IMR-90 (cell line): ENCODE data around the gene HMOX1. TPM values are rescaled to one million over a fixed set of nuclear protein-coding genes. Genes with fewer than 3 reads are reported as not detected.

ENCODE experiments used
- ATAC-seq: fragments of 200-7000 bp; cut with Tn5 transposase; 2 replicates; pipeline ENCODE4 v1.9.1; 2020; ENCODE audit warnings: low read depth, mild to moderate bottlenecking, moderate library complexity
- BruUV-seq: library from RNA; stranded (reverse); fragments of 400-500 nt; replicated peaks from 2 replicates; lab custom pipeline; 2021; lab: Mats Ljungman, UMichigan
- CTCF ChIA-PET: fragments of 300-600 bp; formaldehyde crosslinking; extraction: SDS; loops from one replicate; lab custom pipeline; 2021; ENCODE audit warnings: antibody characterized with exemption; lab: Yijun Ruan, JAX
- POLR2A ChIA-PET: fragments of 300-600 bp; sonication (Branson Sonifier 250); formaldehyde crosslinking; loops from one replicate; lab custom pipeline; 2022; ENCODE audit warnings: antibody characterized with exemption; ENCODE audit not compliant: unreplicated experiment; lab: Charles Lee
- DNase-seq: peaks from one replicate; pipeline ENCODE4 v3.0.0; 2013
- H2AFZ ChIP-seq: replicated peaks from 2 replicates; pipeline ENCODE3; 2013; ENCODE audit warnings: low read length, mild to moderate bottlenecking; ENCODE audit not compliant: poor library complexity
- H2AK5ac ChIP-seq: 2 replicates; pipeline ENCODE4 v1.6.1; 2013; ENCODE audit warnings: low read depth, low read length, inconsistent platforms
- H2AK9ac ChIP-seq: replicated peaks from 2 replicates; pipeline ENCODE3; 2013; ENCODE audit warnings: mild to moderate bottlenecking, low read depth, low read length, moderate library complexity; ENCODE audit not compliant: poor library complexity
- H2BK120ac ChIP-seq: 2 replicates; pipeline ENCODE4 v1.6.1; 2013; ENCODE audit warnings: low read depth, low read length, inconsistent platforms
- H2BK15ac ChIP-seq: 3 replicates; pipeline ENCODE4 v1.6.1; 2013; ENCODE audit warnings: low read depth, low read length, inconsistent platforms
- H2BK20ac ChIP-seq: 2 replicates; pipeline ENCODE4 v1.6.1; 2013; ENCODE audit warnings: low read depth, mild to moderate bottlenecking, inconsistent platforms, low read length, moderate library complexity
- H2BK5ac ChIP-seq: 2 replicates; pipeline ENCODE4 v1.6.1; 2013; ENCODE audit warnings: mild to moderate bottlenecking, low read depth, low read length, inconsistent platforms; ENCODE audit not compliant: poor library complexity, severe bottlenecking
- H3K14ac ChIP-seq: replicated peaks from 2 replicates; pipeline ENCODE4 v1.6.1; 2013; ENCODE audit warnings: low read depth, low read length, inconsistent platforms
- H3K18ac ChIP-seq: 2 replicates; pipeline ENCODE4 v1.6.1; 2013; ENCODE audit warnings: low read depth, low read length, control low read depth
- H3K23ac ChIP-seq: 2 replicates; pipeline ENCODE4 v1.6.1; 2013; ENCODE audit warnings: low read depth, low read length, inconsistent platforms
- H3K27ac ChIP-seq: 2 replicates; pipeline ENCODE4 v1.5.1; 2013; ENCODE audit warnings: mild to moderate bottlenecking, control low read depth, low read length; ENCODE audit not compliant: insufficient read depth
- H3K27me3 ChIP-seq: 2 replicates; pipeline ENCODE4 v1.6.1; 2013; ENCODE audit warnings: low read length; ENCODE audit not compliant: control insufficient read depth, insufficient read depth
- H3K36me3 ChIP-seq: 2 replicates; pipeline ENCODE4 v1.6.1; 2013; ENCODE audit warnings: low read length, mixed read lengths; ENCODE audit not compliant: control insufficient read depth, insufficient read depth
- H3K4ac ChIP-seq: 2 replicates; pipeline ENCODE4 v1.6.1; 2013; ENCODE audit warnings: low read depth, low read length, inconsistent platforms
- H3K4me1 ChIP-seq: 2 replicates; pipeline ENCODE4 v1.6.1; 2013; ENCODE audit warnings: low read length, mixed read lengths; ENCODE audit not compliant: control insufficient read depth, insufficient read depth
- H3K4me2 ChIP-seq: 2 replicates; pipeline ENCODE4 v1.6.1; 2013; ENCODE audit warnings: low read depth, mild to moderate bottlenecking, control low read depth, low read length, moderate library complexity
- H3K4me3 ChIP-seq: 2 replicates; pipeline ENCODE4 v1.5.1; 2013; ENCODE audit warnings: low read depth, mild to moderate bottlenecking, control low read depth, low read length, moderate library complexity; ENCODE audit not compliant: insufficient read depth
- H3K56ac ChIP-seq: 2 replicates; pipeline ENCODE4 v1.6.1; 2013; ENCODE audit warnings: low read length, inconsistent platforms; ENCODE audit not compliant: insufficient read depth; ENCODE audit errors: extremely low read depth
- H3K79me1 ChIP-seq, 2 experiments: 2 replicates each; pipeline ENCODE4 v1.6.1; 2013; ENCODE audit warnings: low read length in 2 of 2, inconsistent platforms in 1 of 2, low read depth in 1 of 2
- H3K9ac ChIP-seq: 2 replicates; pipeline ENCODE4 v1.6.1; 2013; ENCODE audit warnings: low read depth, low read length, control low read depth
- H3K9me1 ChIP-seq: 2 replicates; pipeline ENCODE4 v1.6.1; 2013; ENCODE audit warnings: low read length, inconsistent platforms; ENCODE audit not compliant: insufficient read depth
- H3K9me3 ChIP-seq: 2 replicates; pipeline ENCODE4 v1.6.1; 2013; ENCODE audit warnings: low read length; ENCODE audit not compliant: control insufficient read depth, insufficient read depth
- H4K20me1 ChIP-seq: 2 replicates; pipeline ENCODE4 v1.6.1; 2013; ENCODE audit warnings: low read length, inconsistent platforms; ENCODE audit not compliant: insufficient read depth
- H4K5ac ChIP-seq: 2 replicates; pipeline ENCODE4 v1.6.1; 2013; ENCODE audit warnings: mild to moderate bottlenecking, low read depth, low read length, control low read depth
- H4K8ac ChIP-seq, 2 experiments: 2 replicates each; pipeline ENCODE4 v1.6.1; 2013; ENCODE audit warnings: low read depth in 2 of 2, low read length in 2 of 2, control low read depth in 1 of 2, inconsistent platforms in 1 of 2
- H4K91ac ChIP-seq: 2 replicates; pipeline ENCODE4 v1.6.1; 2013; ENCODE audit warnings: low read depth, low read length, inconsistent platforms; ENCODE audit not compliant: insufficient read depth
- POLR2A ChIP-seq: IDR thresholded peaks from 2 replicates; pipeline ENCODE4 v1.6.1; 2012; ENCODE audit warnings: mild to moderate bottlenecking, low read depth, low read length
- WGBS, 2 experiments: methylation state at CpG; one replicate each; pipeline versions ENCODE4 v1.1.5 to v1.1.7; 2013; ENCODE audit warnings: missing lambda C conversion rate in 2 of 2; ENCODE audit not compliant: insufficient read length in 1 of 2; ENCODE audit errors: extremely low coverage in 2 of 2; 5-methylcytosine and 5-hydroxymethylcytosine counted together
- dilution Hi-C: fragments of 300-500 bp; cut with HindIII; formaldehyde crosslinking; loops from one replicate; pipeline ENCODE4 v1.14.3; 2018; ENCODE audit warnings: low sequenced_read_pairs; ENCODE audit not compliant: unreplicated experiment
- in situ Hi-C: fragments of 300-500 bp; cut with MboI; formaldehyde crosslinking; loops from 3 replicates; pipeline ENCODE4 v1.14.3; 2019; ENCODE audit warnings: low sequenced_read_pairs, inconsistent platforms, mixed read lengths
- intact Hi-C: fragments of 100-400 bp; cut with micrococcal nuclease; formaldehyde crosslinking; loops from 2 replicates; pipeline ENCODE4 v1.10.0; 2022
- polyA plus RNA-seq, 3 experiments: library from polyadenylated mRNA; depleted of rRNA; stranded (reverse); fragments of >200 nt; gene quantifications; 2 replicates each; pipeline ENCODE4 v1.2.3, GENCODE V29; 2012; ENCODE audit warnings: low replicate concordance in 1 of 3
- total RNA-seq: library from RNA; depleted of rRNA; stranded (reverse); fragments of >200 nt; gene quantifications from 2 replicates; pipeline ENCODE4 v1.2.3, GENCODE V29; 2012

The HMOX1 gene
- total and polyA plus RNA-seq, 2 of the 4 experiments (the other 2 are of a cell fraction), result 23.1 to 50.5 TPM

DNA sequence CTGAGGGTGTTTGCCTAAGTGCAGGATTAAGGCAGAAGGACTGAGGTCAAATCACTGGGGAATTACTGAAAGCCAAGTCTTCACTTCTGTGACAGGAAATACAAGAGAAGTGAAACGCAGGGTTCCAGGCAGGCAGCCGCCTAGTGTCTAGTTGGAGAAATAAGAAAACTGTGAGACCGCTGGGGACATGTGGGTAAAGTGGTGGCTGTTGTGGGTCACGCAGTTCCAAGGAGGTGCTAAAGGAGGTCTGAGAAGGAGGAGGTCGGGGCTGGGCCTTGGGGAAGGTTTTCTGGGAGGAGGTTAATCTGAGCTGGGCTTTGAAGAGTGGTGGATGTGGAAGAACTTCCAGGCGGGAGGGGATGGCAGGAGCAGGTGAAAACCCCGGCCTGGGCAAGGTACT, 30.2 kb downstream of the HMOX1 start:
- dilution Hi-C loops, result no loop called here
- CTCF ChIA-PET, result interaction anchor here (1.6 kb wide), 1 partner anchor 20 kb away, joined by 3 read pairs; no protein-coding TSS in a partner anchor

More for the DNA sequence above, 30.2 kb downstream of the HMOX1 start:
- Histone ChIP-seq H3K27ac (no peak overlapping the region), H2BK120ac (no peak overlapping the region), H3K9ac (no peak overlapping the region), H2BK5ac (no peak overlapping the region), H3K79me1 (no peaks in the 10 kb centered on the region; a peak in 1 of 4 replicates), H2AK5ac (no peak overlapping the region), H4K91ac (no peak overlapping the region), H3K9me1 (no peaks in the 10 kb centered on the region), H4K20me1 (no peaks in the 10 kb centered on the region), H2BK15ac (no peak overlapping the region), H4K8ac (no peak overlapping the region), H3K4me1 (no peaks in the 10 kb centered on the region), H3K4me2 (no peak overlapping the region), H3K27me3 (no peaks in the 10 kb centered on the region), H2BK20ac (no peak overlapping the region), H4K5ac (no peak overlapping the region), H3K14ac (no peak overlapping the region), H2AFZ (no peak overlapping the region), H2AK9ac (no peak overlapping the region), H3K18ac (no peak overlapping the region), H3K23ac (no peak overlapping the region), H3K4ac (no peak overlapping the region), H3K36me3 (peaks cover 28% of the 10 kb centered on the region), H3K9me3 (no peaks in the 10 kb centered on the region), H3K56ac (no peak overlapping the region), H3K4me3 (no peak overlapping the region)
- no peak for TF ChIP-seq POLR2A
- DNase-seq (no peak), ATAC-seq (no peak)
- POLR2A ChIA-PET, result no interaction called here
- 89% methylated on average over 5 of the region's 7 CpGs; no CpG with 5 or more reads in 1 of the 2 experiments for WGBS, 2 experiments
- in situ Hi-C loops, result no loop called here
- BruUV-seq, result no TSS peak
- intact Hi-C loops, result no loop called here
